CD4-positive, alpha-beta T cell (primary cell): ENCODE results near the gene ZGPAT. TPM values are rescaled to one million over a fixed set of nuclear protein-coding genes. Genes with fewer than 3 reads are reported as not detected.

Experiments
- ATAC-seq: fragments of 200-7000 bp; cut with Tn5 transposase; one replicate; pipeline ENCODE4 v1.10.0; 2022; ENCODE audit warnings: mild to moderate bottlenecking; ENCODE audit not compliant: poor library complexity
- CTCF ChIA-PET: fragments of 350-600 bp; sonication (Branson Sonifier 250); formaldehyde crosslinking; loops from one replicate; lab custom pipeline; 2021; ENCODE audit warnings: antibody characterized with exemption, inconsistent platforms; lab: Charles Lee
- POLR2A ChIA-PET: fragments of 350-600 bp; sonication (Branson Sonifier 250); formaldehyde crosslinking; loops from one replicate; lab custom pipeline; 2021; ENCODE audit warnings: antibody characterized with exemption, inconsistent platforms; lab: Charles Lee
- DNase-seq, 14 experiments: peaks; one replicate each; pipeline ENCODE4 v3.0.0-alpha.2; 2013 to 2020; ENCODE audit warnings: mixed read lengths in 2 of 14
- H3K27ac ChIP-seq, 2 donors: one replicate each; pipeline versions ENCODE4 v1.5.1 to v1.7.0; 2013; ENCODE audit warnings: low read length in 2 of 2, low read depth in 1 of 2, mild to moderate bottlenecking in 1 of 2
- H3K27me3 ChIP-seq, 2 experiments: 1 replicate in 1 of 2; 2 replicates in 1 of 2; pipeline versions ENCODE4 v1.6.1 to v1.7.0; 2013; ENCODE audit warnings: low read length in 2 of 2, control low read depth in 1 of 2, mild to moderate bottlenecking in 1 of 2, moderate library complexity in 1 of 2; ENCODE audit not compliant: insufficient read depth in 2 of 2, control insufficient read depth in 1 of 2
- H3K36me3 ChIP-seq: one replicate; pipeline ENCODE4 v1.6.1; 2013; ENCODE audit warnings: low read length, control low read depth; ENCODE audit not compliant: insufficient read depth
- H3K4me1 ChIP-seq: one replicate; pipeline ENCODE4 v1.6.1; 2013; ENCODE audit warnings: low read length, control low read depth; ENCODE audit not compliant: insufficient read depth
- H3K4me3 ChIP-seq: one replicate; pipeline ENCODE4 v1.5.1; 2013; ENCODE audit warnings: mild to moderate bottlenecking, low read length, moderate library complexity
- H3K9me3 ChIP-seq, 2 experiments: 1 replicate in 1 of 2; 2 replicates in 1 of 2; pipeline versions ENCODE4 v1.6.1 to v1.7.0; 2013; ENCODE audit warnings: low read length in 2 of 2, mild to moderate bottlenecking in 2 of 2, control low read depth in 1 of 2, moderate library complexity in 1 of 2; ENCODE audit not compliant: control insufficient read depth in 1 of 2, insufficient read depth in 1 of 2
- H3K27ac Mint-ChIP-seq: one replicate; pipeline ENCODE4 v1.8.0; 2020; ENCODE audit warnings: mixed read lengths
- H3K27me3 Mint-ChIP-seq: one replicate; pipeline ENCODE4 v1.8.0; 2021; ENCODE audit warnings: mixed read lengths
- H3K36me3 Mint-ChIP-seq: one replicate; pipeline ENCODE4 v1.8.0; 2021; ENCODE audit warnings: low read depth, mixed read lengths
- H3K4me1 Mint-ChIP-seq: one replicate; pipeline ENCODE4 v1.8.0; 2021; ENCODE audit warnings: low read depth, mixed read lengths
- H3K4me3 Mint-ChIP-seq: one replicate; pipeline ENCODE4 v1.8.0; 2020; ENCODE audit warnings: mild to moderate bottlenecking, mixed read lengths
- H3K9me3 Mint-ChIP-seq: one replicate; pipeline ENCODE4 v1.8.0; 2020; ENCODE audit warnings: mixed read lengths
- intact Hi-C, 2 experiments: fragments of 100-400 bp; cut with DNase I in 1 of 2; cut with micrococcal nuclease in 1 of 2; formaldehyde crosslinking; loops; one replicate each; pipeline versions ENCODE4 v1.15.1 to v1.9.0; 2023 to 2025; cut with DNase I, micrococcal nuclease
- total RNA-seq, 174 experiments: library from RNA in 2 of 174; stranded (reverse) in 2 of 174; gene quantifications; one replicate each; pipeline ENCODE4 v1.2.3 and lab custom pipeline; 2021 to 2026
- TF ChIP-seq, protein P1 (sequence below): fragments of 200-600 bp; IDR thresholded peaks from one replicate; pipeline ENCODE4 v1.8.0; 2022; ENCODE audit warnings: antibody characterized with exemption, mild to moderate bottlenecking

The ZGPAT gene
- total RNA-seq, 2 experiments from 2014 or later = 28.2 to 33.4 TPM

DNA sequence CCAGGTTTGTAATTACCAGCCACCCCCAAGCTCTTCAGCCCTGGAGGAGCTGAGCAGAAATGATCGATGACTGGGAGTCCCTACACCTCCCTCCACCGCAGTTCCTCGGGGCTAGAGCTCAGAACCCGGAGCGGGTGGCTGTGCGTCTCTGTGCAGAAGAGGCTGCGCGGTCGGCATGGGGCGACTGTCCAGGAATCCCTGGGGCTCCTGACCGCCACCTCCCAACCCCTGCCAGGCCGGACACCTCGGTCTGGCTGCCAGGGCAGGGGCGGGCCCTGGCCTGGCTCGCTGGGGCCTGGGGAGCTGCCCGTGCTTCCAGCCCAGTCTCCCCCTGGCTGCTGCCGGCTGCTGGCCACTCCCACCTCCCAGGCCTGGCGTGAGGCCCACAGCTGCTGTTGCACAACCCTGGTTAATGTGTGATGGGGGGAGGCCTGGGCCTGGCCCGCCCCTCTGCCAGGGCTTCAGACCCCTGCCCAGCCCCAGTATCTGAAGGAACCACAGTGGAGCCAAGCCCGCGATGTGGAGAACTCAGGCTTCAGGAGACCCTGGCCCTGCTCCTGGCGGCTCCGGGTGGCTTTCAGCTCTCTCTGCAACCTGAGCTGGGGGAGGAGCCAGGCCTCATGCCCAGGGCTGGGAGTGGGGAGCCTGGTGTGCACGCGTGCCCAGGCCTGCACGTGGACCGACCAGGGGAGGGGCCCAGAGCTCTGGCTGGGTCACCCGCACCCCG lies 33.0 kb downstream of the ZGPAT start:
- H3K27ac Mint-ChIP-seq = peak overlapping the region; percentile 49
- POLR2A ChIA-PET = interaction anchor here (0.7 to 9.9 kb wide), 11 partner anchors 10 to 219 kb away, joined by 3 to 168 read pairs (median 4); partner anchors contain the start of genes ARFRP1 and ZGPAT
- Histone ChIP-seq H3K27ac (peak overlapping the region in 1 of 2 donors; percentile 46), H3K27me3 (no peaks in the 10 kb centered on the region), H3K4me3 (peak overlapping the region; percentile 68), H3K4me1 (peaks cover 45% of the 10 kb centered on the region), H3K36me3 (peaks cover 44% of the 10 kb centered on the region), H3K9me3 (no peaks in the 10 kb centered on the region)
- intact Hi-C loops = loop anchor here in 1 of 2 experiments (2.0 to 5.0 kb wide), 2 partner anchors 42 to 83 kb away; partner anchors contain the start of gene RTEL1
- ATAC-seq (peak; percentile 19), DNase-seq (peak in 7 of 14 experiments; percentile 21 to 77 (median 44))
- H3K36me3 Mint-ChIP-seq = peaks cover 20% of the 10 kb centered on the region
- CTCF ChIA-PET = interaction anchor here (0.5 to 2.1 kb wide), 6 partner anchors 14 to 233 kb away, joined by 3 to 7 read pairs (median 4); partner anchors contain the start of genes ARFRP1 and ZGPAT
- H3K4me3 Mint-ChIP-seq = peak overlapping the region; percentile 80
- TF ChIP-seq, protein P1, sequence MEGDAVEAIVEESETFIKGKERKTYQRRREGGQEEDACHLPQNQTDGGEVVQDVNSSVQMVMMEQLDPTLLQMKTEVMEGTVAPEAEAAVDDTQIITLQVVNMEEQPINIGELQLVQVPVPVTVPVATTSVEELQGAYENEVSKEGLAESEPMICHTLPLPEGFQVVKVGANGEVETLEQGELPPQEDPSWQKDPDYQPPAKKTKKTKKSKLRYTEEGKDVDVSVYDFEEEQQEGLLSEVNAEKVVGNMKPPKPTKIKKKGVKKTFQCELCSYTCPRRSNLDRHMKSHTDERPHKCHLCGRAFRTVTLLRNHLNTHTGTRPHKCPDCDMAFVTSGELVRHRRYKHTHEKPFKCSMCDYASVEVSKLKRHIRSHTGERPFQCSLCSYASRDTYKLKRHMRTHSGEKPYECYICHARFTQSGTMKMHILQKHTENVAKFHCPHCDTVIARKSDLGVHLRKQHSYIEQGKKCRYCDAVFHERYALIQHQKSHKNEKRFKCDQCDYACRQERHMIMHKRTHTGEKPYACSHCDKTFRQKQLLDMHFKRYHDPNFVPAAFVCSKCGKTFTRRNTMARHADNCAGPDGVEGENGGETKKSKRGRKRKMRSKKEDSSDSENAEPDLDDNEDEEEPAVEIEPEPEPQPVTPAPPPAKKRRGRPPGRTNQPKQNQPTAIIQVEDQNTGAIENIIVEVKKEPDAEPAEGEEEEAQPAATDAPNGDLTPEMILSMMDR = no peak
- peaks cover 13% of the 10 kb centered on the region for H3K4me1 Mint-ChIP-seq
- no peaks in the 10 kb centered on the region for H3K9me3 Mint-ChIP-seq
- no peaks in the 10 kb centered on the region for H3K27me3 Mint-ChIP-seq

DNA sequence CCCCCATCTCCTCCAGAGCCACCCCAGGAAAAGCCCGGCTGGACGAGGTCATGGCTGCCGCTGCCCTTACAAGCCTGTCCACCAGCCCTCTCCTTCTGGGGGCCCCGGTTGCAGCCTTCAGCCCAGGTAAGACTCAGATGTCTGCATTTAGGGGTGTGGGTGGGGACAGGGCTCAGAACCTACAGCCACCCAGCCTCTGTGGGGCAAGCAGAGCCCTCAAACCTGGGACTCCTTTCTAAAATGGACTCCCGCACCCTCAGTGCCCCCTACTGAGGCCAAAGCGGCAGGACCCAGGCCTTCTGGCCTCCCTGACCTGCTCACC lies 33.5 kb downstream of the ZGPAT start:
- peak overlapping the region; percentile 80 for H3K4me3 Mint-ChIP-seq
- peak overlapping the region; percentile 49 for H3K27ac Mint-ChIP-seq
- no peaks in the 10 kb centered on the region for H3K9me3 ChIP-seq
- ChIA-PET POLR2A (interaction anchor here (0.9 to 9.9 kb wide), 7 partner anchors 10 to 220 kb away, joined by 3 to 168 read pairs (median 4); partner anchors contain the start of genes ARFRP1, RTEL1 and ZGPAT), CTCF (interaction anchor here (1.4 to 2.1 kb wide), 3 partner anchors 35 to 99 kb away, joined by 3 to 7 read pairs (median 5); no protein-coding TSS in a partner anchor)
- H3K36me3 ChIP-seq = peaks cover 40% of the 10 kb centered on the region
- H3K4me3 ChIP-seq = peak overlapping the region; percentile 68
- H3K4me1 ChIP-seq = peaks cover 40% of the 10 kb centered on the region
- H3K27ac ChIP-seq = peak overlapping the region in 1 of 2 donors; percentile 46
- ATAC-seq (no peak), DNase-seq (no peak)
- peaks cover 16% of the 10 kb centered on the region for H3K36me3 Mint-ChIP-seq
- intact Hi-C loops = loop anchor here in 1 of 2 experiments (2.0 to 5.0 kb wide), 2 partner anchors 41 to 84 kb away; partner anchors contain the start of gene RTEL1
- TF ChIP-seq, protein P1 = no peak
- peaks cover 10% of the 10 kb centered on the region for H3K4me1 Mint-ChIP-seq
- no peaks in the 10 kb centered on the region for H3K27me3 Mint-ChIP-seq
- no peaks in the 10 kb centered on the region for H3K9me3 Mint-ChIP-seq
- H3K27me3 ChIP-seq = no peaks in the 10 kb centered on the region

DNA sequence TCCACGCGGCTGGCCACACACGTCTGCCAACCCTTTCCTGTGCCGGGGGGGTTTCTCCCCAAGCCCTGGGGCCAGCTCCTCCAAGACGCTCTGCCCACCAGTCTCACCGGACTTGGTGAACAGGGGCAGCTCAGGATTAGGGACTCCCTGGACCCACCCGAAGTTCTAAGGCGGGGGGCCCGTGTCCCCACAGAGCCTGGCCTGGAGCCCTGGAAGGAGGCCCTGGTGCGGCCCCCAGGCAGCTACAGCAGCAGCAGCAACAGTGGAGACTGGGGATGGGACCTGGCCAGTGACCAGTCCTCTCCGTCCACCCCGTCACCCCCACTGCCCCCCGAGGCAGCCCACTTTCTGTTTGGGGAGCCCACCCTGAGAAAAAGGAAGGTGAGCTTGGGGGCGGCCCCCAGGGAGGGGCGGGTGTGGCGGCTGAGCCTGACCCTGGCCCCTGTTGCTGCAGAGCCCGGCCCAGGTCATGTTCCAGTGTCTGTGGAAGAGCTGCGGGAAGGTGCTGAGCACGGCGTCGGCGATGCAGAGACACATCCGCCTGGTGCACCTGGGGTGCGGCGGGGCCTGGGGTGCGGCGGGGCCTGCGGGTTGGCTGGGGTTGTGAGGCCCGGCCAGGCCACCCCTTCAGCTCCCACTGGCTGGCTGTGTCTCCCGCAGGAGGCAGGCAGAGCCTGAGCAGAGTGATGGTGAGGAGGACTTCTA lies 34.0 kb downstream of the ZGPAT start:
- H3K4me1 Mint-ChIP-seq = peaks cover 6% of the 10 kb centered on the region

More for the DNA sequence above, 34.0 kb downstream of the ZGPAT start:
- Histone ChIP-seq H3K9me3 (no peaks in the 10 kb centered on the region), H3K27me3 (no peaks in the 10 kb centered on the region), H3K36me3 (peaks cover 40% of the 10 kb centered on the region), H3K27ac (peak overlapping the region in 1 of 2 donors; percentile 46), H3K4me3 (no peak overlapping the region), H3K4me1 (peaks cover 35% of the 10 kb centered on the region)
- peak in 1 of 14 experiments; percentile 36 for DNase-seq
- Mint-ChIP-seq H3K36me3 (peaks cover 12% of the 10 kb centered on the region), H3K4me3 (peak overlapping the region; percentile 80), H3K27ac (peak overlapping the region; percentile 49), H3K27me3 (no peaks in the 10 kb centered on the region), H3K9me3 (no peaks in the 10 kb centered on the region)
- POLR2A ChIA-PET = interaction anchor here (0.9 to 9.9 kb wide), 6 partner anchors 9 to 221 kb away, joined by 3 to 168 read pairs (median 7); partner anchors contain the start of genes ARFRP1, RTEL1 and ZGPAT
- TF ChIP-seq, protein P1 = no peak
- CTCF ChIA-PET = interaction anchor here (1.4 to 2.1 kb wide), 3 partner anchors 35 to 100 kb away, joined by 3 to 7 read pairs (median 5); no protein-coding TSS in a partner anchor
- ATAC-seq = no peak
- intact Hi-C loops = loop anchor here in 1 of 2 experiments (2.0 to 5.0 kb wide), 2 partner anchors 41 to 85 kb away; partner anchors contain the start of gene RTEL1
